Endothelial cell of umbilical vein (primary cell): Measurements from ENCODE around the gene DPP7.

Source experiments
- CTCF ChIP-seq, 2 donors: IDR thresholded peaks; 1 replicate in 1 of 2; 2 replicates in 1 of 2; pipeline ENCODE4 v1.5.1; 2011; ENCODE audit warnings: low read length in 2 of 2, mild to moderate bottlenecking in 2 of 2, moderate library complexity in 2 of 2, control low read depth in 1 of 2, inconsistent platforms in 1 of 2, low read depth in 1 of 2; ENCODE audit not compliant: insufficient read depth in 1 of 2; ENCODE audit errors: extremely low read depth in 1 of 2
- JUN ChIP-seq: IDR thresholded peaks from 2 replicates; pipeline ENCODE4 v1.6.1; 2011; ENCODE audit warnings: borderline replicate concordance, low read depth; ENCODE audit not compliant: insufficient read length, insufficient read depth
- MYC ChIP-seq: IDR thresholded peaks from one replicate; pipeline ENCODE4 v1.6.1; 2011; ENCODE audit warnings: mild to moderate bottlenecking, low read depth, low read length
- POLR2A ChIP-seq: IDR thresholded peaks from 2 replicates; pipeline ENCODE4 v1.6.1; 2012; ENCODE audit warnings: low read depth, mild to moderate bottlenecking, control low read depth, low read length
- POLR2AphosphoS5 ChIP-seq: IDR thresholded peaks from 2 replicates; pipeline ENCODE4 v1.6.1; 2012; ENCODE audit warnings: low read depth, mild to moderate bottlenecking, control low read depth, low read length, moderate library complexity; ENCODE audit not compliant: insufficient read depth
- TF ChIP-seq, protein P1 (sequence below): IDR thresholded peaks from 2 replicates; pipeline ENCODE4 v1.6.1; 2011; ENCODE audit not compliant: insufficient read depth, insufficient read length

- no peak for TF ChIP-seq CTCF (IDR thresholded peaks at IDR 0.05; ENCODE audit: extremely low read depth in 1 of 2, insufficient read depth in 1 of 2, low read depth in 1 of 2, low read length in 2 of 2)
- no peak for TF ChIP-seq POLR2AphosphoS5
- TF ChIP-seq POLR2A, result no peak
- TF ChIP-seq, protein P1, sequence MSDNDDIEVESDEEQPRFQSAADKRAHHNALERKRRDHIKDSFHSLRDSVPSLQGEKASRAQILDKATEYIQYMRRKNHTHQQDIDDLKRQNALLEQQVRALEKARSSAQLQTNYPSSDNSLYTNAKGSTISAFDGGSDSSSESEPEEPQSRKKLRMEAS, result no peak
- TF ChIP-seq MYC, result no peak
- no peak for TF ChIP-seq JUN
These were observed 24.4 kb upstream of the DPP7 start, which contains the start of gene GRIN1 for GRCh38 chr9:137138722-137139467.
